Stimulated activated CD8-positive, alpha-beta memory T cell treated with anti-CD3 and anti-CD28 coated beads, Interleukin-7, amount 100 ng/mL, for 48 hours (primary cell): Measurements from ENCODE around the gene ODF2.
"Not testable (repeated sequence)": the region's sequence is repeated elsewhere in the genome, so short reads cannot be mapped to it uniquely, and the experiment has no call there.

Experiments used
- DNase-seq, 2 donors: peaks; one replicate each; pipeline ENCODE4 v3.0.0-alpha.2; 2020; ENCODE audit warnings: low read depth in 1 of 2; ENCODE audit errors: extremely low read depth in 1 of 2

The ODF2 gene

DNA sequence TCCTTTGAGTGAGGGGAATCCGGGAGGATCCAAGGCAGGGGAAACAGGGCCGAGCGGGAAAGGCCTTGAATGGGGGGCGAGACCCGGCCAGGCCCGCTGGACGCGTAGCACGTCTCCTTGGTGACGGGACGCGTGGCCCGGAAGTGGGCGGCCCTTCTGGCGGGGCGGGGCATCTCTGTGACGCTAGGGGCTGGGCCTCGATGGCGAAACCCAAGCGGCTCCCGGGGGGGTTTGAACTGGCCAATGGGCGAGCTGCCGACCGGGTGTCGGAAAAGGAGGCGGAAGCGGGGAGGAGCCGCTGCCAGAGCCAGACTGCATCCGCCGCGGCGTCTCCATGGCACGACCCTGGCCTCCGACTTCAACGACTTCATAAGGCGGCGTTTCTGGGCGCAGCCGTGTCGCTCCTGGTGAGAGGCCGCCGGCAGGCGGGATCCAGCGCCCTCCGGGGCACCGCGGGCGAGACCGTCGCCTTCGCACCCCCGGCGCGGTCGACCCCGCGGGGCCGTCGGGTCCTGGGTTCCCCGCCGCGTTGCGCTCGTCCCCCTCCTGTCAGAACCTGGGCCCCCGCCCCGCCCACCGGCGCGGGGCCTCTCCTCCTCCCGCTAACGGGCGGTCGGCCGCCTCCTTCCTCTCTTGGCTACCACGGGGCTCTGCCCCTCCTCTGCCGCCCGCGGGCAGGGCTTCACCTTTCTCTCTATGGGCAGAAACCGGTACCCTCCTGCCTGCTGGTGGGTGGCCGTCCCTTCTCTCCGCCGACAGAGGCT, at the start of gene ODF2:
Gene ODF2 (plus strand): TSS at position 158 of the 764 bp plus-strand sequence. CDS start 86 bp downstream, at position 244.
- DNase-seq = peak; percentile 98

DNA sequence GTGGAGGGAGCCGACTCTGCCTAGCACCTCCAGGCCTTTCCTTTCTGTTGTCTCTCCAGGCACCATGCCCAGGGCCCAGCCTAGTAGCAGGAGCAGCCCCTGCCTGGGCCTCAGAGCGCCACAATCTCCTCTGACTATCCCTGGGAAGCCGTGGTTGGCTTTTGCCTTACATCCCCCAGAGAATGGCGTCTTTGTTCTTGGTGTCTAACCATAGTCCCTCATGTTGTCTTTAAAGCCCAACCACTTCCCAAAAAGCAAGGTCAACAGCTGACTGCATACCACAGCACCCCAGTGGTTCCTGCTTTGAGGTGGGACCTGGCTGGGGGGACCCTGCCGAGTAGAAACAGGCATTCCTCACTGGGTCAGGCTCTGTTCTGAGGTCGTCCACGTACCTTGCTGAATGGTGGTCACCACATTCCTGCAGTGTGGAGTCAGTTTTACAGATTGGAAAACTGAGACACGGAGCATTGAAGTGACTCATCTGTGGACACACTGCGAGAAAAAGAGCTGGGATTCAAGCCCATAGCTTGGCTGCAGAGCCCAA, 48.9 kb upstream of the ODF2 start:
- no peak for DNase-seq

DNA sequence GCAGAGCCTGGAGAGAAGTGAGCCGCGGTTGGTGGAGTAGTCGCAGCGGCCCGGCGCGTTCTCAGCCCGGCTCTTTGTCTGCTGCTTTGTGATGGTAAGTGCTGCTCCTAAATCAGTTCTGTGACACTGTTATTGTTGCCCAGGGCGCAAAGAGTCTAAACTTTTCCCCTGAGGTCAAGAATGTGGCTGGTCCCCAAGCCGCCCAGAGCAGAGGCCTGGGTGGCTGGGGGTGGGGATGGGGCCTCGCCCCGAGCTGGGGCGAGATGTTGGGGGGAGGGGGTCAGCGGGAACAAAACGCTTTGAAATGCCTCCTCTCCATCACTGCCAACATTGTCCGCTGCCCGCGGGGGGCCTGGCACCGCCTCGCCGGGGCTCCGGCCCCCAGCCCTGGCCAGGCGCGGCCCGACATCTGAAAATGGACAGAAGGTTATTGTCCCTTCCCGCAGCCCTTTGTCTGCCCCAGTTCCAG, 46.8 kb upstream of the ODF2 start:
- no peak for DNase-seq

DNA sequence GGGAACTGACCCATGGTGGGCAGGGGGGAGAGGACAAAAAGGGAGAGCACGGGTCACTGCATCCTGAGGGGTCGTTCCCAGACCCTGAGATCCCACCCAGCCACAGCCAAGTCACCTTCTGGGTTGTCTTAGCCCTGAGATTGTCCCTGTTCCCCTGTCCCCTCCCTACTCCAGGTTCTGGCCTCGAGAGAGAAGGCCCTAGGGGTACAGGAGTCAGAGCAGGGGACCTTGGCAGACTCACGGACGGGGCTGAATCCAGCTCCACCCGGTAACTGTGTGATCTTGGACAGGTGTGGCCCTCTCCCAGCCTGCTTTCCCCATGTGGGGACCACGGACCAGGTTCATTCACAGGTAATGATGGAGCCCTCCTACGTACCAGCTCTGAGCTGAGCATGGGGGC, 46.4 kb upstream of the ODF2 start:
- no peak for DNase-seq

DNA sequence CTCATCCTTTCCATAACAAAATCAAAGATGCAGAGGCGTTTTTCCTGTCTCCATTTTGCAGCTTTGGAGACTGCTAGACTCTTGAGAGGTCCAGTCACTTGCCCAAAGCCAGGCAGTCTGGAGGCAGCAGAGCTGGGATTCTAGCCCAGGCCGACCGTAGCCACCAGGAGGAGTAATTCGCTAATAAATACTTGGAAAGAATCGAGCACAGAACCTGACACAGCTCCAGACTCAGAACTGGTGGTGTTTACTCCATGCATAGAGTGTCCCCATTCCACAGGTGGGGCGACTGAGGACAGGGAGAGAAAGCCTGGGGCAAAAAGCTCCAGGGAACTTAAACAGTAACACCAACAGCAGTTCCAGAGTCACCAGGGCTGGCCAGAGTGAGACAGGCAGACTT, 45.8 kb upstream of the ODF2 start:
- DNase-seq = no peak

DNA sequence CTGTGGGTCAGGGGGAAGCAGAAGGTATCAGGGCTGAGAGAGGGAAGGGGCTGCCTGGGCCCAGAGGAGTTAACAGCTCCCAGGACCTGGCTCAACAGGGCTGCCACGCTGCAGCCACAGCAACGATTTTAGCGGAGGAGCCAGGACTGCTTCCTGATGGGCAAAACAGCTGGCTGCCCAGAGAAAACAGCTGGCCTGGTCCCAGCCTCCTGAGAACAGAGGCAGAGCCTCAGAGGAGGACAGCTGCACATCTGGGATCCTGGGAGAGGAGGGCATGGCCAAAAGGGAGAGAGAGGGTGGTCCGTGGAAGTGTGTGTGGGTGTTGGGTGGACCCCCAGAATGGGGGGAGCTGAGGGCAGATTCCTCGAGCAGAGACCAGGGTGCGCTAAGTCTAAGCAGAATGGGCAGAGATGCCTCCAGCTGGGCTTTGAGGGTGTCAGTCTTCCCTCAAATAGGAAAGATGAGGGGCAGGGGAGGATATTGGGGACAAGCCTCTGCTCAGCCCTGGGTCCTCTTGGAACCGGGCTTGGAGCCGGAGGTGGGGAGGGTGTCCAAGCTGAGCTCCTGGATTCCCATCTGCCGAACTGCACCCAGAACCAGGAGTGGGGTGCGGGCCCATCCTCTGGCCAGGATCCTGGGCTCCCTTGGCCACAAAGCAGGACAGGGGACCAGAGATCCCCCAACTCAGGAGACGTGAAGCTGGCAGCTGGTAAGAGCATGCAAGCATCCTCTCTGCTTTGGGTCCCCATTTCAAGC, 44.3 kb upstream of the ODF2 start:
- DNase-seq = no peak

DNA sequence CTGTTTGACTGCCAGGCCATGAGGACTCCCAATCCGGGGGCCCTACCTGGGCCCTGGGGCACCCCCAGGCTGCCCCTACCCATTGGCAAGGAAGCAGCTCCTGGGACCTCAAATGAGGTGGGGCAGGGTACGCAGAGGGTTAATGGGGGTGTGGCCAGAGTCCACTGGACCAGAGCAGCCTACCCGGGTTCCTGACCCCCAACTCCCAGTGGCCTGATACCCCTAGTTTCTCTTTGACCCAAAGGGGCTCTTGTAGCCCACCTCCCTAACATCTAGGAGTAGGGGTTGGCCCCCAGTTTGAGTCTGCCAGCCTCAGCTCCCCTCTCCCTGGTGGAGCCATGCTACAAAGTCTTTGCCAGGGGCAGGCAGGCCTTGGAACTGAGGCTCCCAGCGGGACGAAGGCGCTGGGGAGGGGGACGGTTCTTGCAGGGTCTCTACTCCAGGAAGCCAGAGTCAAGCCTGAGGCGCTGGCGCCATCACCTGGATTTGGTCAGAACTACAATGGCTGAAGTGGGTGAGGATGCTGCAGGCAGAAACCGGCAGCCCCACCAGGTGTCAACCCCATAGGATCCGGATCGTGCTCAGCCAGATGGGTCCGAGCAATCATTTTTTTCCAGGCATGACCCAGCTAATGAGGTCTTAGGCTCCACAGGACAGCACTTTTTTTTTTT, 43.6 kb upstream of the ODF2 start:
- peak in 1 of 2 donors; percentile 22 for DNase-seq

DNA sequence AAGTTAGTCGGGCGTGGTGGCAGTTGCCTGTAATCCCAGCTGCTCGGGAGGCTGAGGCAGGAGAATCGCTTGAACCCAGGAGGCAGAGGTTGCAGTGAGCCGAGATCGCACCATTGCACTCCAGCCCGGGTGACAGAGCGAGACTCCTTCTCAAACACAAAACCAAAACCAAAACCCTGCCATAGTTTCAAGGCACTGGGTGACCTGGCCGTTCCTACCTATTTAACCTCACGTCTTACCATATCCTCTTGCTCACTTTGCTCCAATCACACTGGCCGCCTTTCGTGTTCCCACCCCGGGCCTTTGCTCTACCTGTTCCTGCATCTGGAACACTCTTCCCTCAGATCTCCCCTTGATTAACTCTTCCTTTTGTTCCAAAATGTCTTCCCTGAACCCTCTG, 42.1 kb upstream of the ODF2 start:
- not testable (repeated sequence) for DNase-seq

DNA sequence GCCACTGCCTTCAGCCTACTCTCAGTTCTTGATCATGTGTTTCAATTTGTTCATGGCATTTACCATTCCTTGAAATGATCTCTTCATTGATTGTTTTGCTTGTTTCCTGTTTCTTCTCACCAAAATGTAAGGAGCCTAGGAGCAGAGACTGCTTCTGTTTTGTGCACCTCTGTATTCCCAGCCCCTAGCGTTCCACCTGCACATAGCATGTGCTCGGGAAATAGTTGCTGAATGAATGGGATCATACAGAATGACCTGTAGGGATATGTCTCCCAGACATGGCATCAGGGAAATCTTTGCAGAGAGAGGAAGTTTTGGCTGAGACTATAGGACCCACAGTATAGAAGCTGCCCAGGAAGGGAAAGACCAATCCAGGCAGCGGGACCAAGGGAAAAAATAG, 41.3 kb upstream of the ODF2 start:
- DNase-seq = no peak

DNA sequence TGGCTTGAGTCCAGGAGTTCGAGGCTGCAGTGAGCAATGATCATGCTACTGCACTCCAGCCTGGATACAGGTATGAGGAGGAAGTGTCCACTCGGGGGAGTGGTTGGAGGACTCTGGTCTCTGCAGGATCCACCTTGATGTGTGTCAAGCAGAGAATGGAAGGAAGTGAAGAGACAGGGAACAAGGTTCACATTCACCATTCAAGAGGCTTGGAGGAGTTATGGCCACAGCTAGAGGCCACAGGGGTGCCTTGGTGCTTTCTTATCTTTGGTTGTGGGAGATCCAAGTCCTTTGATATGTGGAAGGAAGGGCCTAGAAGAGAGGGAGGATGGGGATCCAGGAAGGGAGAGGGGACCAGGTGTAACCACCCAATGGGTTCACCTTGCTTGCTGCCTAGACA, 40.5 kb upstream of the ODF2 start:
- no peak for DNase-seq

DNA sequence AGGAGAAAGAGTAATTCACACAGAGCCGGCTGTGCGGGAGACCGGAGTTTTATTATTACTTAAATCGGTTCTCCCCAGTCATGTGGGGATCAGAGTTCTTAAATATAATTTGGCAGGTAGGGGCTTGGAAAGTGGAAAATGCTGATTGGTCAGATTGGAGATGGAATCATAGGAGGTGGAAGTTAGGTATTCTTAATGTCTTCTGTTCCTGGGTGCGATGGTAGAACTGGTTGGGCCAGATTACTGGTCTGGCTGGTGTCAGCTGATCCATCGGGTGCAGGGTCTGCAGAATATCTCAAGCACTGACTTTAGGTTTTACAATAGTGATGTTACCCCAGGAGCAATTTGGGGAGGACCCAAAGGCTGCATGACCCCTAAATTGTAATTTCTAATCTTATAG, 39.8 kb upstream of the ODF2 start:
- no peak for DNase-seq

DNA sequence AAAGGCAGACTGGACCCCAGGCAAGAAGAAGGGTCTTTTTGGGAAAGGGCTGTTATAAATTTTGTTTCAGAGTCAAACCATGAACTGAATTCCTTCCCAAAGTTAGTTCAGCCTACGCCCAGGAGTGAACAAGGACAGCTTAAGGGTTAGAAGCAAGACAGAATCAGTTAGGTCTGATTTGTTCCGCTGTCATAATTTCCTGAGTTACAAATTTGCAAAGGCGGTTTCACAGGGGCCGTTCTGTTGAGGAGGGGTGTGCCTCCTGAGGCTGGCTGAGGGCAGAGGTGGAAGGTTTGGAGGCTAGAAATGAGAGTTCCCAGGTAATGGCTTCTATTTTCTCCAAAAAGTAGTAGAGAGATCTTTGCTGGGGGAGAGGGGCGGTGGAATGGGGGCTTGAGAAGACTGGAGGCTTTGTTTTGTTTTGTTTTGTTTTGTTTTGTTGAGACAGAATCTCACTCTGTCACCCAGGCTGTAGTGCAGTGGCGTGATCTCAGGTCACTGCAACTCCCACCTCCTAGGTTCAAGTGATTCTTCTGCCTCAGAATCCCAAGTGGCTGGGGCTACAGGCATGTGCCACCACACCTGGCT, 39.3 kb upstream of the ODF2 start:
- DNase-seq = no peak

DNA sequence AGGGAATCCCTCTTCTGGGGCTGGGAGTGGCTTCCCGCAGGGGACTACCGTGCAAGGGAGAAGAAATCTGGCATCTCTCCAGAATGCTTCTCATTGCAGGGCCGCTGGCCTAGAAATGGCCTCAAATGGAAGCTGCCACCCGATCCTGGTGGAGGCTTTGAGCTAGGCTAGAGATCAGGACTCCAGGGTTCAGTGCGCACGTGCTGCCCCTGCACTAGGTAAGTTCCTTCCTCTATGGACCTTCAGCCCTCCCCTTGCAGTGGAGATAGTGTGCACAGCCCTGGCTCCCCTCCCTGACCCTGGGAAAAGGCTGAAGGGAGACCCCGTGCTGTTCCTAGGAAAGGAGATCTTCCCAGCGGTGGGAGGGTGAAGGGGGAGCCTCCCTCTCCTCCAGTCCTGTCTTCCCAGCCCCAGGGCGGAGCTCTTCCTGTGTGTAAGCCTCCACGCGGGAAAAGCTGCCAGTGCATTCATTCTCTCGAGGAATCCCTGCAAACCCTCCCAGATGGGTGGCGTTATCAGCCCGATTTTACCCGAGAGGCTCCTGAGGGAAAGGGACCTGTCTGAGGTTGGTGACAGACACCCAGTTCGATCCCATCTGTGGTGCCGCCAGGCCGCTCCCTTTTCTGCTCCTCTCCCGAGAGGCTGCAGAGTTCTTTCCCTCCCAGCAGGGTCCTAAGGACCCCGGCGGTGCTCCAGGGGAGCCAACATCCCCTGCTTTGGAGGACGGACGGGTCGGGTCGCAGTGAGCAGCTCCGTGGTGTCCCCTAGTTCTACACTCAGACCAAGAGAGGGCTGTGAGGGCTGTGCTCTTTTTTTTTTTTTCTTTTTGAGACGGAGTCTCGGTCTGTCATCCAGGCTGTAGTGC, 36.5 kb upstream of the ODF2 start:
- no peak for DNase-seq

DNA sequence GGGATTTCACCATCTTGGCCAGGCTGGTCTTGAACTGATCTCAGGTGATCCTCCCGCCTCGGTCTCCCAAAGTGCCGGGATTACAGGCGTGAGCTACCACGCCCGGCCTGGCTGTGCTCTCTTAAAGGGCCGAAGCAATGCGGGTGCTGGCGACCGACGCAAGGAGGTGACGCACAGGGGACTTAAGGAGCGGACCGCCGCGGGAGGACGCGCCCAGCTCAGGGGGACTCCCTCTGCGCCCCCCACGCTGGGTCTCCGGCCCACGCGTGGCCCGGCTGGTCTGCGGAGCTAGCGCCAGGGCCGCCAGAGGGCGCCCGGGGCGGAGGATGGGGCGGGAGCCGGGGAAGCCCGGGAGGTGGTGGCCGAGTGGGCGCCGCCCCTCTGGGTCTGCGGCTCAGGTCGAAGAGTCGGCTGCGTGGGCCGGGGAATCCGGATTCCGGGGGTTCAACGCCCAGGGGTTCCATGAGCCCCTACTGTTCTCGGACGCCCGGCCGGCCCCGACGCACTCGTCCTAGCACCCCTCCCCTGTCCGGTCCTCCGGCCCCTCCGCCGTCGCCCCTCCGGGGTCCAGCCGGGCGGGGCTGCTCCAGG, 35.7 kb upstream of the ODF2 start:
- peak; percentile 43 to 49 for DNase-seq

DNA sequence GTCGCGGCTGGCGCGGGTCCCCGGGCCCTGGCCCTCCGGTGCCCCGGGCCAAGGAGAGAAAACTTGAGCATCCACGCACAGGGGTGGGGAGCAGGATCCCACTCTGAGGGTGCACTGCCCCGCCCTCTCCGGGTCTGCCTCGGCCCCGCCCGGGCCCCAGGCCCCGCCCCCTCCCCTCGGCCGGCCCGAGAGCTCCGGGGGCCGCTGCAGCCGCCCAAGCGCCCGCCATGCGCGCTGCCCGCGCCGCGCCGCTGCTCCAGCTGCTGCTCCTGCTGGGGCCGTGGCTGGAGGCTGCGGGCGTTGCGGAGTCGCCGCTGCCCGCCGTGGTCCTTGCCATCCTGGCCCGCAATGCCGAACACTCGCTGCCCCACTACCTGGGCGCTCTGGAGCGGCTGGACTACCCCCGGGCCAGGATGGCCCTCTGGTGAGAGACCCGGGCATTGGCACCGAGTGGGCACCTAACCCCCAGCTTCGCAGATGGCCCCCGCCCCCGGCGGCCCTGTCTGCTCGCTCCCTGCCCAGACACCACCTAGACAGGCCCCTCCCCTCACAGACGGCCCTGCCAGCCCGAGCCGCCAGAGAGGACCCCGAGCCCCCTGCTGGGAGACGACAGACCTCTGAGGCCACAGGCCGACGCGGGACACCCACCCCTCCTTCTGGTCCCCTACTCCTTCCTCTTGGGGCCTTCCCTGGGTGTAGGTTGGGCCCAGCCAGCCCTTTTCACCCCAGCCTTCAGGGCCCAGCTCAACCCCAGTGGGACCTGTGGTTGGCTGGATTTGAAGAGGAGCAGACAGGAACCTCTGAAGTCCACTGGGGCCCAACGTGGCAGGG, 34.9 kb upstream of the ODF2 start, which contains the start of gene CERCAM:
Gene CERCAM (plus strand): TSS at position 207 of the 831 bp plus-strand sequence. CDS start 21 bp downstream, at position 228.
- DNase-seq = peak; percentile 27 to 29

DNA sequence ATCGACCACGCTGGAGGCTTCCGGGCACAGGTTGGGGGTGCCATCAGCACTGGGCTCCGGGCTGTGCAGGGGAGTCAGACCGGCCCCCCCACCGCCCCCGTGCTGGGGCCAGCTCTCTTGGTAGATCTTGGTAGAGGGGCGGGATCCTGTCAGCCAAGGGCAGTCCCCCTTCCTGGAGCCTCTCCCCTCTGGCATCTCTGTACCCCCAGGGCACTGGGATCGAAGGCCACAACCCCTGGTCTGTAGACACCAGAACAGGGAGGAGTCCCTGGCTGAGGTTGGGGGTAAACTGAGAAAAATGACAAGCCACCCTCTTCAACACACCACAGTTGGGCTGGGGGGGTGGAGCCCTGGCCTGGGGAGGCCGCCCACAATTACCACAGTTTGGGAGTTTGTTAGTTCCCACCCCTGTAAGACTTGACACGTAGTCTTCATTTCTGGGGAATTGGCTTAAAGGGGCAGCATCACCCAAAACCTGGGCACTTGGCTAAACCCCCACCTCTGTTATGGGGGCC, 34.3 kb upstream of the ODF2 start:
- no peak for DNase-seq

DNA sequence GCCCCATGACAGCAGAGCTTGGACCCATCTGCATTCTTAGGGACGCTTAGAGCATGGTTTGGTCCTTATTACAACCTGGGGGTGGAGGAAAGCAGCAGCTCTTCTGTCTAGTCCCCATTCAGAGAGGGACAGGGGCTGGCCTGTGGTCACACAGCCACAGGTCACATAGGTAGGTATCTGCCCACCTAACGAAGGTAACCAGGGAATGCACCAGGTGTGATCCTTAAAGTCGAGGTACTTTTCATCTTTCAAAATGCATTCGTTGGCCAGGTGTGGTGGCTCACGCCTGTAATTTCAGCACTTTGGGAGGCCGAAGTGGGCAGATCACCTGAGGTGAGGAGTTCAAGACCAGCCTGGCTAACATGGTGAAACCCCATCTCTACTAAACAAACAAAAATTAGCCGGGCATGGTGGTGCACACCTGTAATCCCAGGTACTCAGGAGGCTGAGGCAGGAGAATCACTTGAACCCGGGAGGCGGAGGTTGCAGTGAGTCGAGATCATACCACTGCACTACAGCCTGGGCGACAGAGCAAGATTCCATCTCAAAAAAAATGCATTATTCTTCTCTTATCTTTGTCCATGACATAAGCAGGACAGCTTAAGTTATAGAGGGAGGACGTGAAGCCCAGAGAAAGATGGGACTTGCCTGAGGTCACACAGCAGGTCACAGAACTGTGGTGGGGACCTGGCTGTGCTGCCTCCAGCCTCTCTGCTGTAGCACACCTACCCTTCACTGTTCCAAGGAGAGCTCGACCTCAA, 33.6 kb upstream of the ODF2 start:
- not testable (repeated sequence) for DNase-seq

DNA sequence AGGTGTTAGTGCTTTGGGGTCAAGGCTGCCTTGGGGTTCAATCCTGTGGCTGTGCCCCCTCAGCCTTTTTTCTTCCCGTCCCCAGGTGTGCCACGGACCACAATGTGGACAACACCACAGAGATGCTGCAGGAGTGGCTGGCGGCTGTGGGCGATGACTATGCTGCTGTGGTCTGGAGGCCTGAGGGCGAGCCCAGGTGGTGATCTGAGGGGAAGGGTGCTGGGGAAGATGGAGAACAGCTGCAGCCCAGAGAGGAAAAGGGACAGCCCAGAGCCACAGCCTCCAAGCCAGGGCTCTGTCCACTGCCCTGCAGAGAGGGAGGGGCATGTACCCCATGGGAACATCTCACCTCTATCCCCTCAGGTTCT, 33.0 kb upstream of the ODF2 start:
- no peak for DNase-seq
